ENCODE measurements around the gene KIF1B.
A peak's percentile ranks its signal among the peaks of the same experiment; 100 is the strongest.

KIF1B gene

GRCh38 chr1:10337436-10337835 is 127.1 kb downstream of the KIF1B start:
- no peak for TF ChIP-seq TCF12 (IDR thresholded peaks at IDR 0.05; ENCODE audit: low read depth)
- no peak for TF ChIP-seq ZBTB7A (IDR thresholded peaks at IDR 0.05; ENCODE audit: low read depth)

- TF ChIP-seq TAF1 (IDR thresholded peaks at IDR 0.05; ENCODE audit: low read depth) = no peak
- peak; percentile 84 for TF ChIP-seq RAD21 (IDR thresholded peaks at IDR 0.05; ENCODE audit: low read depth)
Measured at GRCh38 chr1:10338047-10338446, 127.7 kb downstream of the KIF1B start.

GRCh38 chr1:10338611-10339010 is 128.2 kb downstream of the KIF1B start:
- no peak for TF ChIP-seq CEBPB (IDR thresholded peaks at IDR 0.05)
- no peak for TF ChIP-seq YY1 (IDR thresholded peaks at IDR 0.05; ENCODE audit: low read depth)
- no peak for TF ChIP-seq NFIC (IDR thresholded peaks at IDR 0.05)
- TF ChIP-seq TEAD4 (IDR thresholded peaks at IDR 0.05) = no peak; the same call in 1 of the 2 replicates
- no peak for TF ChIP-seq EGR1 (IDR thresholded peaks at IDR 0.05)
- TF ChIP-seq EP300 (IDR thresholded peaks at IDR 0.05; ENCODE audit: borderline replicate concordance) = no peak
- no peak for TF ChIP-seq REST (IDR thresholded peaks at IDR 0.05; ENCODE audit: low read depth)
- TF ChIP-seq RAD21 (IDR thresholded peaks at IDR 0.05; ENCODE audit: low read depth) = no peak
- no peak for TF ChIP-seq ZBTB7A (IDR thresholded peaks at IDR 0.05; ENCODE audit: low read depth)

GRCh38 chr1:10339036-10339567 is 128.7 kb downstream of the KIF1B start:
- no peak for TF ChIP-seq TCF12 (IDR thresholded peaks at IDR 0.05; ENCODE audit: low read depth)
- TF ChIP-seq CREB1 (IDR thresholded peaks at IDR 0.05; ENCODE audit: low read depth) = no peak
- no peak for TF ChIP-seq FOXM1 (IDR thresholded peaks at IDR 0.05; ENCODE audit: borderline replicate concordance, low read depth)
- TF ChIP-seq NFIC (IDR thresholded peaks at IDR 0.05) = no peak
- TF ChIP-seq TAF1 (IDR thresholded peaks at IDR 0.05; ENCODE audit: low read depth) = no peak
- no peak for TF ChIP-seq RAD21 (IDR thresholded peaks at IDR 0.05; ENCODE audit: low read depth)
- no peak for TF ChIP-seq YY1 (IDR thresholded peaks at IDR 0.05; ENCODE audit: low read depth)

- TF ChIP-seq RAD21 (IDR thresholded peaks at IDR 0.05; ENCODE audit: low read depth) = no peak
- no peak for TF ChIP-seq ZBTB7A (IDR thresholded peaks at IDR 0.05; ENCODE audit: low read depth)
Measured at GRCh38 chr1:10339815-10340214, 129.4 kb downstream of the KIF1B start.

- TF ChIP-seq RAD21 (IDR thresholded peaks at IDR 0.05; ENCODE audit: low read depth) (no peak), TEAD4 (IDR thresholded peaks at IDR 0.05) (no peak), FOXM1 (IDR thresholded peaks at IDR 0.05; ENCODE audit: borderline replicate concordance, low read depth) (no peak), CREB1 (IDR thresholded peaks at IDR 0.05; ENCODE audit: low read depth) (no peak), REST (IDR thresholded peaks at IDR 0.05; ENCODE audit: low read depth) (no peak), EP300 (IDR thresholded peaks at IDR 0.05; ENCODE audit: borderline replicate concordance) (no peak), CEBPB (IDR thresholded peaks at IDR 0.05) (no peak), NFIC (IDR thresholded peaks at IDR 0.05) (0 out of 2 replicates have a peak, but pooled peaks have one; percentile 9)
Measured at GRCh38 chr1:10340930-10341590, 130.7 kb downstream of the KIF1B start.

- TF ChIP-seq TEAD4 (IDR thresholded peaks at IDR 0.05) (no peak), YY1 (IDR thresholded peaks at IDR 0.05; ENCODE audit: low read depth) (no peak), NFIC (IDR thresholded peaks at IDR 0.05) (no peak), REST (IDR thresholded peaks at IDR 0.05; ENCODE audit: low read depth) (no peak), CREB1 (IDR thresholded peaks at IDR 0.05; ENCODE audit: low read depth) (no peak), RAD21 (IDR thresholded peaks at IDR 0.05; ENCODE audit: low read depth) (no peak), EGR1 (IDR thresholded peaks at IDR 0.05) (no peak), EP300 (IDR thresholded peaks at IDR 0.05; ENCODE audit: borderline replicate concordance) (no peak), TCF12 (IDR thresholded peaks at IDR 0.05; ENCODE audit: low read depth) (no peak)
Measured at GRCh38 chr1:10347109-10347508, 136.7 kb downstream of the KIF1B start.

Data from Ishikawa (cell line).